Superior temporal gyrus (tissue), 1 donor: ENCODE data around the gene CREB3L1.
A peak's percentile ranks its signal among the peaks of the same experiment; 100 is the strongest.

Experiments
- DNase-seq: peaks from one replicate; pipeline ENCODE4 v3.0.0-alpha.2; 2016; ENCODE audit errors: extremely low spot score

The CREB3L1 gene

DNA sequence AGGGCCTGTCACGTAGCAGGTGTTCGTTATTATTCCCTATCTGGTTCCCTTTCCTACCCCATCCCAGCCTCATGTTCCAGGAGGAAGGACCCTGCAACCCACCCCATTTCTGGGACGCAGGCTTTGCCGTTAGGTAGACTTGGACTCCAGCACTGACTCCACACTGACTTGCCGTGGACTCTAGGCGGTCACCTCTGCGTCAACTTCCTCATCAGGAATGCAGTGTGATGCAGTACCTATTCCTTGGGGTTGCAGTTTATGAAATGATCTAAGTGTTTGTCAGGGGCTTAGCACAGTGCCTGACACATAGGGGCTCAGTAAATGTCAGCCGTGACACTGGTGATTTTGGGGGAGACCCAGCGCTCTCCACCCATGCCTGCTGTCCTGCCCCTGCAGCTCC is 86.6 kb downstream of the CREB3L1 start:
- no peak for DNase-seq

DNA sequence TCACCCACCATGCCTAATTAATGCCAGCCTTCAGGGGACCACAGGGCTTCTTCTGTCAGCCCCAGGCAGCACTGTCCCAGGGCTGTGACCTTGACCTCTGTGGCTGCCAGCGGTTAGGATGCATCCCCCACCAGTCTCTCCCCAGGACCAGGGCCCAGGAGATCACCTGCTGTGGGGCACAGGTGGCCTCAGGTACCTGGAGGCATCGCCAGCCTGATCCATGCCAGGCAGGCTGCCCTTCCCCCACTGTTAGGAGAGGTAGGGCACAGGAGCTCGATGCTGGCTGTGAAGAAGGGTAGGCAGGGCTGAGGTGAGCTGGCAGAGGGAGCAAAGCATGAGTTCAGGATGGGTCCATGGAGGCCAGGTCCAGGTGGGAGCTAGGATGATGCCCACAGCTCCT is 87.3 kb downstream of the CREB3L1 start:
- no peak for DNase-seq

DNA sequence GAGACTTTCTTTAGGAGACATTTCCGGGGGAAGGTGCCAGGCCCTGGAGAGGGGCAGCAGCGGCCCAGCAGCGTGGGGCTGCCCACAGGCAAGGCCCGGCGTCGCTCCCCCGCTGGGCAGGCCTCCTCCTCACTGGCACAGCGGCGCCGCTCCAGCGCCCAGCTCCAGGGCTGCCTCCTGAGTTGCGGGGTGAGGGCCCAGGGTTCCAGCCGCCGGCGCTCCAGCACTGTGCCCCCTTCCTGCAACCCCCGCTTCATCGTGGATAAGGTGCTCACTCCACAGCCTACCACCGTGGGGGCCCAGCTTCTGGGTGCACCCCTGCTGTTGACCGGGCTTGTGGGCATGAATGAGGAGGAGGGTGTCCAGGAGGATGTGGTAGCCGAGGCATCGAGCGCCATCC is 88.8 kb downstream of the CREB3L1 start:
- no peak for DNase-seq

DNA sequence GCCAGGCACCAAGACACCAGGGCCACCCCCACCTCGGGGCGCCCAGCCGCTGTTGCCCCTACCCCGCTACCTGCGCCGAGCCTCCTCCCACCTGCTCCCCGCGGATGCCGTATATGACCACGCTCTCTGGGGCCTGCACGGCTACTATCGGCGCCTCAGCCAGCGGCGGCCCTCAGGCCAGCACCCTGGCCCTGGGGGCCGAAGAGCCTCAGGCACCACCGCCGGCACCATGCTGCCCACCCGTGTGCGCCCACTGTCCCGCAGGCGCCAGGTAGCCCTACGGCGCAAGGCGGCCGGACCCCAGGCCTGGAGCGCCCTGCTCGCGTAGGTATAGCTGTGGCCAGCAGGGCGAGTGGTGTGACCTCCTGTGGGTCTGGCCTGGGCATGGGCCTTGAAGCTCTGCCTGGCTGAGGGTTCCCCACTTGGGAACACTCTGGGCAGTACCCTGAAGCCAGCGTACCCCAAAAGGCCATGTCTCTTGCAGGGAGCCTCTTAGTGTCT is 89.2 kb downstream of the CREB3L1 start:
- DNase-seq: no peak

DNA sequence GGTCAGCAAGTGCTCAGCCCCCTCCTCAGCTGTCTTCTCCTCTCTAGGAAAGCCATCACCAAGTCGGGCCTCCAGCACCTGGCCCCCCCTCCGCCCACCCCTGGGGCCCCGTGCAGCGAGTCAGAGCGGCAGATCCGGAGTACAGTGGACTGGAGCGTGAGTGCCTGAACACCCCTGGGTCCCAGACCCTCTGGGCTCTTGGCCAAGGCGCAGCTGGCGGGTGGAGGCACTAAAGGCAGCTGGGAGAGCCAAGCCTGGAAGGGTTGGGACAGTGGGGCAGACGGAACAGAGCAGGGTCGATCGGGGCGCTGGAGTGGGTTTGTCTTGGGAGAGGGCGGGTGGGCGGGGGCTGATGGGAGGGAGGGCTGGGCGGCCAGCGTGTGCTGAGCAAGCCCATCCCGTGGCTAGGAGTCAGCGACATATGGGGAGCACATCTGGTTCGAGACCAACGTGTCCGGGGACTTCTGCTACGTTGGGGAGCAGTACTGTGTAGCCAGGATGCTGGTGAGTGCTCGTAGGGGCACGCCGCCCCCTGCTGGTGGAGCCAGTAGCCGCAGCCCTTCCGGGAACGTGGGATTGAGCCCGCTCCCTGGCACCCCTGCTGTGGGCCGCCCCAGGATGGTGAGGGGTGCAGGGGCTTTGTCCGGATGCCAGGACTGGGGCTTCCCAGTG is 89.9 kb downstream of the CREB3L1 start:
- peak; percentile 80 for DNase-seq

DNA sequence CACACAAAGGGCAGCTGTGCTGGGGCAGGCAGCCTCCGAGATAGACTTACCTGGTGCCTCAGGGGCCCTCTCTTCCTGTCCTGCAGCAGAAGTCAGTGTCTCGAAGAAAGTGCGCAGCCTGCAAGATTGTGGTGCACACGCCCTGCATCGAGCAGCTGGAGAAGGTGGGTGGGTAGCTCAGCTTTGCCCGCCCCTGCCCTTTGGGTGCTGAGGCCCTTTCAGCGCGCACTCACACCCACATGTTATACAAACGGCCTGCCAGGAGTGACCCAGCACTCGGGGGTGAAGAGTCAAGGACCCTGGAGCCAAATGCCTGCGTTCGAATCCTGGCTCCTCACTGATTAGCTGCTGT is 90.4 kb downstream of the CREB3L1 start:
- no peak for DNase-seq

DNA sequence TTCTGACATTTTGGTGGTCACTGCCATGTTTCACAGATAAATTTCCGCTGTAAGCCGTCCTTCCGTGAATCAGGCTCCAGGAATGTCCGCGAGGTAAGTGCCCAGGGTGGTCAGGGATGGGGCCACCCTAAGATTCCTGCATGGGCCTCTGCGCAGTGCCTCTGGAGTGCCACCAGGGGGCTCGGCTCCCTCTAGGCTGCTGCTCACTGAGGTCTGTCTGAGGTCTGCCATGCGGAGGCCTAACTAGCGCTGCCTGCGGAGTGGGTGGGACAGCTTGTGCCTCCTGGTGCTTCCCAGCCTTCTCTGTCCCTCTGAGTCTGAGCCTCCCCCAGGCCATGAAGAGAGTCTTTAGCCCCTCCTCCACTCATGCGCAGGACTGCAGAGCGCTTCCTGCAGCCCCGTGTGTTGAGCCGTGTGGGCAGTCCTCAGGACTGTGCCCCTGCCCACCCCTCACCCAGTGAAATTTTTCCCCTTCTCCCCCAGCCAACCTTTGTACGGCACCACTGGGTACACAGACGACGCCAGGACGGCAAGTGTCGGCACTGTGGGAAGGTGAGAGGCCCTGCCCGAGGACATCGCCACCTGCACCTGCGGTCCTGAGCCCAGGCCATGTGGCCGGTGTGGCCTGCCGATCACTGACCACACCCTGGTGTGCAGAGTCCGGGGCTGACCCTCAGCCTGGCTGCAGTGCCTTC is 92.1 kb downstream of the CREB3L1 start:
- no peak for DNase-seq

DNA sequence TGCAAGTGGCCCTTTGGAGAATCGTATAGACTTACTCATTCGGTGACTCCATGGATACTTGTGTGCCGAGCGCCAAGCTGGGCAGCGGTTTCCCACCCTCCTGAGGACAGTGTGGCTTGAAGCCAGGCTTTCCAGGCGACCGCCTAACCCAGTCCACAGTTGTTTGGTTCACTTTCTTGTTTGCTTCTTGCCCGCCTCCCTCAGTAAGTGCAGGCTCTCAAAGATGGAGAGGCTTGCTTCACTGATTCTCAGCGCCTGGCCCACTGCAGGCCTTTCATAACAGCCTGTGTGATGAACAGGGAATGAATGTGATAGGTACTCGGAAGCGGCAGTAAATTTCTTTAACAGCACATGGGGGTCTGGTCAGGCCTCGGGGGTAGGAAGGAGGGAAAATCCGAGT is 92.8 kb downstream of the CREB3L1 start:
- no peak for DNase-seq
